ACC112 (cell line): ENCODE measurements around the gene SUGCT.

ENCODE experiments used
- H2AFZ ChIP-seq: fragments of 200-600 bp; sonication (generic); one replicate; pipeline ENCODE4 v1.6.0; 2017; ENCODE audit warnings: antibody characterized with exemption, low read length; ENCODE audit not compliant: unreplicated experiment
- H3K27ac ChIP-seq: fragments of 200-600 bp; sonication (generic); 2 replicates; pipeline ENCODE4 v1.5.1; 2014; ENCODE audit warnings: low read depth, mild to moderate bottlenecking, antibody characterized with exemption, low read length, moderate library complexity
- H3K27me3 ChIP-seq: fragments of 200-600 bp; sonication (generic); 2 replicates; pipeline ENCODE4 v1.6.1; 2014; ENCODE audit warnings: mild to moderate bottlenecking, antibody characterized with exemption, low read length, moderate library complexity, mixed read lengths; ENCODE audit not compliant: insufficient read depth
- H3K36me3 ChIP-seq: fragments of 200-600 bp; sonication (generic); 2 replicates; pipeline ENCODE4 v1.6.1; 2016; ENCODE audit warnings: mild to moderate bottlenecking, antibody characterized with exemption, low read length, moderate library complexity, mixed read lengths; ENCODE audit not compliant: insufficient read depth
- H3K4me1 ChIP-seq: fragments of 200-600 bp; sonication (generic); one replicate; pipeline ENCODE4 v1.6.1; 2016; ENCODE audit warnings: low read length, mixed read lengths; ENCODE audit not compliant: insufficient read depth, unreplicated experiment, control insufficient read depth
- H3K4me3 ChIP-seq: fragments of 200-600 bp; sonication (generic); 2 replicates; pipeline ENCODE4 v1.5.1; 2014; ENCODE audit warnings: mild to moderate bottlenecking, low read depth, low read length
- H3K79me2 ChIP-seq: fragments of 200-600 bp; sonication (generic); one replicate; pipeline ENCODE4 v1.6.0; 2016; ENCODE audit warnings: low read length; ENCODE audit not compliant: control insufficient read depth, unreplicated experiment, insufficient read depth

Gene SUGCT

DNA sequence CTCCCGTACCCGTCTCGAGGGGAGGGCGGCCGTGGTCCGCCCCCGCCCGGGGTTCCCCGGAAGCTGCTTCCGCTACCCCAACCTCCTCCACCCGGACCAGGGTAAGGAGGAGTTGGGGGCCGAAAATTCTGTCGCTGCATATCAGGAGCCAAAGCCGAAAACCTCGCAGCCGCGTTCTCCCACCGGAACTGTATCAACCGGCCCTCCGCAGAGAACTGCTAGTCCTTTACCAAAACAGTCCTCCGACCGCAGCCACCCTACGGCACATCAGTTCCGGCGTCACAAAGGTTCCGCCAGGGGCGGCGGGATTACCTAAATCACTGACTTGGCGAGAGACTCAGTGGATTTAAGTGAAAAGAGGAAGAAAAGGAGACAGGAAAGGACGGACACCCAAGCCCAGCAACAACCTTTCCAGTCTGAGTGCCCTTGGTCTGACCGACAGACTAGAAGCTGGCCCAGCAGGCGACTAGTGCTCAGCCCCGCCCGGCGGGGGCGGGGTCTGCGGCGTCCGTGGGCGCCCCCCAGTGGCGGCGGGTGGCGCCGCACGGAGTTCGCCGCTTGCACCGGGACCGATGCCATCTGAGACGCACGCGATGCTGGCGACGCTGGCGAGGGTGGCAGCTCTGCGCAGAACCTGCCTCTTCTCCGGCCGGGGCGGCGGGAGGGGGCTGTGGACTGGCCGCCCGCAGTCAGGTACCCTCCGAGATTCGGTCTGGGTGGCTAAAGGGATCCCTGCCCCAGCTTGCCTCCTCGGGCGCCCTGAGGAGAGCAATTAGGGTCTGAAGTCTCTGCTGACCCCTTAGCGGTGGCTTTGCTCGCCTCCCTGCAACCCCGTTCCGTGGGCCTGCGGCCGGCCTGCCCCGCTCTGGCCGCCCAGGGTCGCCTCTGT, at the start of gene SUGCT, which contains the start of gene MPLKIP:
TSS of gene SUGCT (plus strand) at position 578 of the 889 bp plus-strand sequence.
TSS of gene MPLKIP (minus strand) at position 195 of the 889 bp plus-strand sequence. CDS start at position 140, 55 bp downstream.
- peak within 1 kb of the TSS; percentile 85 for H3K27ac ChIP-seq
- peak within 1 kb of the TSS; percentile 97 for H2AFZ ChIP-seq
- H3K4me3 ChIP-seq = peak within 1 kb of the TSS; percentile 98
- peaks cover 9% of the 10 kb centered on the region for H3K4me1 ChIP-seq
- no peaks in the 10 kb centered on the region for H3K36me3 ChIP-seq
- H3K27me3 ChIP-seq = no peaks in the 10 kb centered on the region
- H3K79me2 ChIP-seq = peaks cover 50% of the 10 kb centered on the region

DNA sequence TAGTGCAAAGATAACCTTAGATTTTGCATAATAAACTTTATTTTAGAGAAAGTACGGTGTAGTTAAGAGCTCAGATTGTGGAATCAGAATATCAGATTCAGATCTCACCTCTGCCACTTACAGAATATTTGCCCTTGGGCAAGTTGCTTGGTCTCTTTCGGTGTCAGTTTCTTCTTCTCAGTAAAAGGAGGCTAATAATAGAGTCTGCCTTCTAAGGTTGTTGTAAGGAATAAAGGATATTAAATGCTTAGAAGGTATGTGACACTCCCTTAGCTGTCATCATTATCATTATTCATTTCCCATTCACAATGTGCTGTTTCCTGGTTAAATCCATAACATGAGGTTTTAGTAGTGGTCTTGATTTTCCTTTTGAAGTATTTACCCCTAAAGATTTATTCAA, 42.6 kb upstream of the SUGCT start:
- Histone ChIP-seq H2AFZ (no peak overlapping the region), H3K27ac (no peak overlapping the region), H3K4me1 (no peaks in the 10 kb centered on the region), H3K36me3 (peaks cover 27% of the 10 kb centered on the region), H3K4me3 (no peak overlapping the region), H3K27me3 (no peaks in the 10 kb centered on the region), H3K79me2 (no peaks in the 10 kb centered on the region)

DNA sequence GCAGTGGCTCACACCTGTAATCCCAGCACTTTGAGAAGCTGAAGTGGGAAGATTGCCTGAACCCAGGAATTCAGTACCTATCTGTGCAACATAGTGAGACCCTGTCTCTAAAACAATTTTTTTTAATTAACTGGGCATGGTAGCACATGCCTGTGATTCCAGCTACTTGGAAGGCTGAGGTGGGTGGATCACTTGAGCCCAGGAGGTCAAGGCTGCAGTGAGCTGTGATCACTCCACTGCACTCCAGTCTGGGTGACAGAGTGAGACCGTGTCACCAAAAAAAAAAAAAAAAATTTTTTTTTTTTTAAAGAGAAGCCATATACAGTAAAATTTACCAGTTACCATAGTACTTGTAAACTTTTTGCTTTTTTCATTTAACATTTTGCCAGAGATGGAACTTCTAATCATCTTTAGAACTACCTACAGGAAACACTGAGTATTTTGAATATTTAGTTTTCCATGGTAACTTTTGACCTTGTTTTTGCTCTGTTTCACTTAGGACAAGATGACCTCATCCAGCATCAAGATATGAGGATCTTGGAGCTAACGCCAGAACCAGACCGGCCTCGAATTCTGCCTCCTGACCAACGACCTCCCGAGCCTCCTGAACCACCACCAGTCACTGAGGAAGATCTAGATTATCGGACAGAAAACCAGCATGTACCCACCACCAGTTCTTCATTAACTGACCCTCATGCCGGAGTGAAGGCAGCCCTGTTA, 41.0 kb upstream of the SUGCT start:
- Histone ChIP-seq H2AFZ (no peak overlapping the region), H3K36me3 (peaks cover 23% of the 10 kb centered on the region), H3K4me1 (no peaks in the 10 kb centered on the region), H3K4me3 (no peak overlapping the region), H3K27ac (no peak overlapping the region), H3K27me3 (no peaks in the 10 kb centered on the region), H3K79me2 (no peaks in the 10 kb centered on the region)

GRCh38 chr7:40095230-40095629, 39.6 kb upstream of the SUGCT start:
- H2AFZ ChIP-seq = no peak overlapping the region
- H3K4me1 ChIP-seq = no peaks in the 10 kb centered on the region
- H3K79me2 ChIP-seq = no peaks in the 10 kb centered on the region
- no peak overlapping the region for H3K4me3 ChIP-seq
- no peak overlapping the region for H3K27ac ChIP-seq
- peaks cover 23% of the 10 kb centered on the region for H3K36me3 ChIP-seq
- no peaks in the 10 kb centered on the region for H3K27me3 ChIP-seq

- Histone ChIP-seq H3K27ac (no peak overlapping the region), H3K4me3 (no peak overlapping the region), H2AFZ (no peak overlapping the region), H3K4me1 (no peaks in the 10 kb centered on the region), H3K36me3 (peaks cover 23% of the 10 kb centered on the region), H3K27me3 (no peaks in the 10 kb centered on the region), H3K79me2 (no peaks in the 10 kb centered on the region)
Observed at GRCh38 chr7:40095695-40096327, 39.0 kb upstream of the SUGCT start.

DNA sequence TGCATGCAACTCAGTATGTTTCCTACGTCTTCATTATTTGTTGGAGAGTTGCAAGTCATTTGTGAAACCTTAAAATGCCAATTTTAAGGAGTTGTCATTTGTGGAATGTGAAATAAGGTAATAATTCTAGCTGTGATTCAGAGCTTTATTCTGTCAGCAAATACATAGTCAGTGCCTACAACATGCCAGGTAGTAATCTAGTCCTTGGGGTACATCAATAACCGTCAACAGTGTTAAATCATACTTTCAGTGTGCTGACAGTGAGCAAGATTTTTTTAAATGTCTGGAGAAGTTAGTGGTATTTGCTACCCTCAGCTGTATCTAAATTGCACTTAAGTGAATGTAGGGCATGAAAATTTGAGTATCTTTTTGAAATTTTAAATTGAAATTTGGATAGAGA, 37.1 kb upstream of the SUGCT start:
- Histone ChIP-seq H3K36me3 (peaks cover 21% of the 10 kb centered on the region), H3K4me3 (no peak overlapping the region), H3K79me2 (no peaks in the 10 kb centered on the region), H3K4me1 (no peaks in the 10 kb centered on the region), H3K27ac (no peak overlapping the region), H2AFZ (no peak overlapping the region), H3K27me3 (no peaks in the 10 kb centered on the region)

GRCh38 chr7:40098810-40099209, 36.0 kb upstream of the SUGCT start:
- Histone ChIP-seq H3K79me2 (no peaks in the 10 kb centered on the region), H2AFZ (no peak overlapping the region), H3K4me1 (no peaks in the 10 kb centered on the region), H3K27ac (no peak overlapping the region), H3K27me3 (no peaks in the 10 kb centered on the region), H3K4me3 (no peak overlapping the region), H3K36me3 (peaks cover 13% of the 10 kb centered on the region)

GRCh38 chr7:40099837-40100236, 35.0 kb upstream of the SUGCT start:
- H3K27ac ChIP-seq = no peak overlapping the region
- no peaks in the 10 kb centered on the region for H3K4me1 ChIP-seq
- H3K4me3 ChIP-seq = no peak overlapping the region
- peaks cover 4% of the 10 kb centered on the region; the same call in 1 of the 2 replicates for H3K36me3 ChIP-seq
- no peaks in the 10 kb centered on the region for H3K27me3 ChIP-seq
- H2AFZ ChIP-seq = no peak overlapping the region
- H3K79me2 ChIP-seq = no peaks in the 10 kb centered on the region

DNA sequence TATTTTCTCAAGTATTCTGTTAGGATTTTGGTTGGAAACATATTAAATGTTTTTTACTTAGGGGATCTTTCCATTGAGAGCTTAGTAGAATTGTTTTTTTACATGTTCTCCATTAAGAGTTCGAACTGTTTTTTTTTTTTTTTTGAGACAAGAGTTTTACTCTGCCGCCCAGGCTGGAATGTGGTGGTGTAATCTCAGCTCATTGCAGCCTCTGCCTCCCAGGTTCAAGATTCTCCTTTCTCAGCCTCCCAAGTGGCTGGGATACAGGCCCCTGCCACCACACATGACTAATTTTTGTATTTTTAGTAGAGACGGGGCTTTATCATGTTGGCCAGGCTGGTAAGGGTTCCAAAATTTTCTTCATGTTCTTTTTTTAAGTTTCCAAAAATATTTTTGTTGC, 33.6 kb upstream of the SUGCT start:
- H3K36me3 ChIP-seq = no peaks in the 10 kb centered on the region
- H3K4me1 ChIP-seq = no peaks in the 10 kb centered on the region
- H3K79me2 ChIP-seq = no peaks in the 10 kb centered on the region
- H3K4me3 ChIP-seq = no peak overlapping the region
- H3K27ac ChIP-seq = no peak overlapping the region
- no peak overlapping the region for H2AFZ ChIP-seq
- no peaks in the 10 kb centered on the region for H3K27me3 ChIP-seq

- Histone ChIP-seq H3K27me3 (no peaks in the 10 kb centered on the region), H3K27ac (no peak overlapping the region), H3K4me1 (no peaks in the 10 kb centered on the region), H3K36me3 (no peaks in the 10 kb centered on the region), H3K4me3 (no peak overlapping the region), H2AFZ (no peak overlapping the region), H3K79me2 (no peaks in the 10 kb centered on the region)
Observed at GRCh38 chr7:40102897-40103296, 31.9 kb upstream of the SUGCT start.
